K562 (cell line): ENCODE measurements around the gene EVL. TPM values are rescaled to one million over a fixed set of nuclear protein-coding genes. Genes with fewer than 3 reads are reported as not detected.
A peak's percentile ranks its signal among the peaks of the same experiment; 100 is the strongest.

Source experiments
- BDP1 ChIP-seq: IDR thresholded peaks from 3 replicates; pipeline ENCODE4 v1.6.1; 2011; ENCODE audit not compliant: insufficient read length, insufficient read depth
- CHD2 ChIP-seq: IDR thresholded peaks from 2 replicates; pipeline ENCODE4 v1.6.1; 2011; ENCODE audit warnings: low read depth, low read length
- ETS1 ChIP-seq: conservative IDR thresholded peaks from 2 replicates; pipeline ENCODE4 v1.6.1; 2011; ENCODE audit warnings: low read depth, mild to moderate bottlenecking, low read length; ENCODE audit not compliant: control insufficient read depth
- FIP1L1 ChIP-seq: fragments of 200-400 bp; formaldehyde crosslinking; IDR thresholded peaks from 2 replicates; pipeline ENCODE4 v1.6.1; 2018; ENCODE audit warnings: mild to moderate bottlenecking, low read depth, low read length; ENCODE audit not compliant: poor library complexity, severe bottlenecking
- GTF2E2 ChIP-seq: fragments of 200-800 bp; sonication (Bioruptor generic); IDR thresholded peaks from 2 replicates; pipeline ENCODE4 v1.6.1; 2016; ENCODE audit warnings: missing genetic modification characterization, missing compliant biosample characterization
- MECOM ChIP-seq: fragments of 250-450 bp; sonication (Bioruptor Pico); IDR thresholded peaks from 2 replicates; pipeline ENCODE4 v1.8.0; 2022; ENCODE audit warnings: inconsistent platforms
- NCOR1 ChIP-seq: fragments of 450-650 bp; IDR thresholded peaks from 2 replicates; pipeline ENCODE4 v1.6.1; 2016; ENCODE audit warnings: mild to moderate bottlenecking, moderate library complexity
- SETDB1 ChIP-seq: IDR thresholded peaks from one replicate; pipeline ENCODE4 v1.6.1; 2012; ENCODE audit warnings: low read length, control low read depth, inconsistent platforms
- SIN3A ChIP-seq, 2 experiments: fragments of 150-350 bp in 1 of 2; IDR thresholded peaks; 2 replicates each; pipeline ENCODE4 v1.6.1; 2011 to 2016; ENCODE audit warnings: borderline replicate concordance in 2 of 2, low read depth in 2 of 2, low read length in 2 of 2, mild to moderate bottlenecking in 2 of 2, moderate library complexity in 2 of 2; ENCODE audit not compliant: control insufficient read depth in 1 of 2
- SRSF9 ChIP-seq: fragments of 200-400 bp; formaldehyde crosslinking; IDR thresholded peaks from 2 replicates; pipeline ENCODE4 v1.6.1; 2017; ENCODE audit warnings: low read depth, low read length, borderline replicate concordance
- ZFP1 ChIP-seq: fragments of 450-650 bp; formaldehyde crosslinking; IDR thresholded peaks from 2 replicates; pipeline ENCODE4 v1.4.0; 2020; ENCODE audit warnings: mild to moderate bottlenecking, mixed read lengths
- ZNF184 ChIP-seq: sonication (generic); formaldehyde crosslinking; IDR thresholded peaks from 2 replicates; pipeline ENCODE4 v1.5.0; 2020; ENCODE audit warnings: missing genetic modification reagents
- ZNF217 ChIP-seq: sonication (generic); formaldehyde crosslinking; IDR thresholded peaks from 2 replicates; pipeline ENCODE4 v1.8.0; 2022; ENCODE audit warnings: mild to moderate bottlenecking, missing genetic modification reagents
- ZNF239 ChIP-seq: fragments of 250-450 bp; sonication (Bioruptor Pico); IDR thresholded peaks from 2 replicates; pipeline ENCODE4 v1.4.0; 2020; ENCODE audit warnings: mild to moderate bottlenecking
- ZNF444 ChIP-seq: fragments of 250-450 bp; sonication (Bioruptor Pico); IDR thresholded peaks from 2 replicates; pipeline ENCODE4 v1.4.0; 2020; ENCODE audit warnings: mild to moderate bottlenecking, moderate library complexity
- polyA plus RNA-seq, 8 experiments: library from polyadenylated mRNA; depleted of rRNA in 4 of 8; stranded (reverse) in 5 of 8; unstranded in 3 of 8; fragments of >200 nt; fragmentation: Nextera tagmentation in 2 of 8; fragmentation: Illumina TruSeq in 1 of 8; extraction: Ambion mirVana in 2 of 8; extraction: Trizol in 1 of 8; gene quantifications; 2 replicates each; pipeline versions ENCODE4 v1.2.1 to v1.2.3, GENCODE V29; 2011 to 2014; ENCODE audit warnings: inconsistent platforms in 1 of 8, missing spikeins in 1 of 8
- total RNA-seq, 7 experiments: library from RNA; depleted of rRNA in 6 of 7; stranded (reverse); fragments of >200 nt in 6 of 7; fragmentation: Illumina TruSeq in 2 of 7; extraction: Trizol in 2 of 7; gene quantifications; 2 replicates each; pipeline versions ENCODE4 v1.2.1 to v1.2.3, GENCODE V29; 2011 to 2021; ENCODE audit warnings: low replicate concordance in 1 of 7
- TF ChIP-seq, protein P1 (sequence below): sonication (generic); formaldehyde crosslinking; IDR thresholded peaks from 2 replicates; pipeline ENCODE4 v1.8.0; 2022; ENCODE audit warnings: mild to moderate bottlenecking, missing genetic modification reagents
- TF ChIP-seq, protein P2 (sequence below): fragments of 250-450 bp; sonication (Bioruptor Pico); IDR thresholded peaks from 2 replicates; pipeline ENCODE4 v1.4.0; 2020
- TF ChIP-seq, protein P3 (sequence below): fragments of 250-450 bp; sonication (Bioruptor Pico); IDR thresholded peaks from 2 replicates; pipeline ENCODE4 v1.5.0; 2020; ENCODE audit warnings: mild to moderate bottlenecking, borderline replicate concordance

EVL gene
- total and polyA plus RNA-seq, 9 of the 15 experiments (the other 6 are each of a cell fraction or from before 2014, with no cell fraction given): 2.9 to 43.4 (median 23.9) TPM

GRCh38 chr14:100192672-100193416 lies 127.6 kb downstream of the EVL start (continued):
- TF ChIP-seq ETS1: peak; percentile 61; the same call in 1 of the 2 replicates
- TF ChIP-seq, protein P1, sequence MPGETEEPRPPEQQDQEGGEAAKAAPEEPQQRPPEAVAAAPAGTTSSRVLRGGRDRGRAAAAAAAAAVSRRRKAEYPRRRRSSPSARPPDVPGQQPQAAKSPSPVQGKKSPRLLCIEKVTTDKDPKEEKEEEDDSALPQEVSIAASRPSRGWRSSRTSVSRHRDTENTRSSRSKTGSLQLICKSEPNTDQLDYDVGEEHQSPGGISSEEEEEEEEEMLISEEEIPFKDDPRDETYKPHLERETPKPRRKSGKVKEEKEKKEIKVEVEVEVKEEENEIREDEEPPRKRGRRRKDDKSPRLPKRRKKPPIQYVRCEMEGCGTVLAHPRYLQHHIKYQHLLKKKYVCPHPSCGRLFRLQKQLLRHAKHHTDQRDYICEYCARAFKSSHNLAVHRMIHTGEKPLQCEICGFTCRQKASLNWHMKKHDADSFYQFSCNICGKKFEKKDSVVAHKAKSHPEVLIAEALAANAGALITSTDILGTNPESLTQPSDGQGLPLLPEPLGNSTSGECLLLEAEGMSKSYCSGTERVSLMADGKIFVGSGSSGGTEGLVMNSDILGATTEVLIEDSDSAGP (CRISPR knock-in tag): no peak
- TF ChIP-seq NCOR1: no peak
- TF ChIP-seq SETDB1: no peak
- TF ChIP-seq FIP1L1: peak; percentile 42
- TF ChIP-seq SIN3A (IDR thresholded peaks at IDR 0.05; ENCODE audit: borderline replicate concordance in 2 of 2, control insufficient read depth in 1 of 2, low read depth in 2 of 2, low read length in 2 of 2): no peak
- peak; percentile 67 for TF ChIP-seq CHD2
- TF ChIP-seq MECOM (CRISPR knock-in tag): no peak
- TF ChIP-seq SRSF9: no peak
- no peak for TF ChIP-seq BDP1
- no peak for TF ChIP-seq ZNF217 (CRISPR knock-in tag)
- TF ChIP-seq, protein P2, sequence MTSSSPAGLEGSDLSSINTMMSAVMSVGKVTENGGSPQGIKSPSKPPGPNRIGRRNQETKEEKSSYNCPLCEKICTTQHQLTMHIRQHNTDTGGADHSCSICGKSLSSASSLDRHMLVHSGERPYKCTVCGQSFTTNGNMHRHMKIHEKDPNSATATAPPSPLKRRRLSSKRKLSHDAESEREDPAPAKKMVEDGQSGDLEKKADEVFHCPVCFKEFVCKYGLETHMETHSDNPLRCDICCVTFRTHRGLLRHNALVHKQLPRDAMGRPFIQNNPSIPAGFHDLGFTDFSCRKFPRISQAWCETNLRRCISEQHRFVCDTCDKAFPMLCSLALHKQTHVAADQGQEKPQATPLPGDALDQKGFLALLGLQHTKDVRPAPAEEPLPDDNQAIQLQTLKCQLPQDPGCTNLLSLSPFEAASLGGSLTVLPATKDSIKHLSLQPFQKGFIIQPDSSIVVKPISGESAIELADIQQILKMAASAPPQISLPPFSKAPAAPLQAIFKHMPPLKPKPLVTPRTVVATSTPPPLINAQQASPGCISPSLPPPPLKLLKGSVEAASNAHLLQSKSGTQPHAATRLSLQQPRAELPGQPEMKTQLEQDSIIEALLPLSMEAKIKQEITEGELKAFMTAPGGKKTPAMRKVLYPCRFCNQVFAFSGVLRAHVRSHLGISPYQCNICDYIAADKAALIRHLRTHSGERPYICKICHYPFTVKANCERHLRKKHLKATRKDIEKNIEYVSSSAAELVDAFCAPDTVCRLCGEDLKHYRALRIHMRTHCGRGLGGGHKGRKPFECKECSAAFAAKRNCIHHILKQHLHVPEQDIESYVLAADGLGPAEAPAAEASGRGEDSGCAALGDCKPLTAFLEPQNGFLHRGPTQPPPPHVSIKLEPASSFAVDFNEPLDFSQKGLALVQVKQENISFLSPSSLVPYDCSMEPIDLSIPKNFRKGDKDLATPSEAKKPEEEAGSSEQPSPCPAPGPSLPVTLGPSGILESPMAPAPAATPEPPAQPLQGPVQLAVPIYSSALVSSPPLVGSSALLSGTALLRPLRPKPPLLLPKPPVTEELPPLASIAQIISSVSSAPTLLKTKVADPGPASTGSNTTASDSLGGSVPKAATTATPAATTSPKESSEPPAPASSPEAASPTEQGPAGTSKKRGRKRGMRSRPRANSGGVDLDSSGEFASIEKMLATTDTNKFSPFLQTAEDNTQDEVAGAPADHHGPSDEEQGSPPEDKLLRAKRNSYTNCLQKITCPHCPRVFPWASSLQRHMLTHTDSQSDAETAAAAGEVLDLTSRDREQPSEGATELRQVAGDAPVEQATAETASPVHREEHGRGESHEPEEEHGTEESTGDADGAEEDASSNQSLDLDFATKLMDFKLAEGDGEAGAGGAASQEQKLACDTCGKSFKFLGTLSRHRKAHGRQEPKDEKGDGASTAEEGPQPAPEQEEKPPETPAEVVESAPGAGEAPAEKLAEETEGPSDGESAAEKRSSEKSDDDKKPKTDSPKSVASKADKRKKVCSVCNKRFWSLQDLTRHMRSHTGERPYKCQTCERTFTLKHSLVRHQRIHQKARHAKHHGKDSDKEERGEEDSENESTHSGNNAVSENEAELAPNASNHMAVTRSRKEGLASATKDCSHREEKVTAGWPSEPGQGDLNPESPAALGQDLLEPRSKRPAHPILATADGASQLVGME (CRISPR knock-in tag): no peak
- TF ChIP-seq ZFP1 (CRISPR knock-in tag): no peak
- no peak for TF ChIP-seq ZNF184 (CRISPR knock-in tag)
- TF ChIP-seq ZNF444 (CRISPR knock-in tag): no peak
- TF ChIP-seq, protein P3, sequence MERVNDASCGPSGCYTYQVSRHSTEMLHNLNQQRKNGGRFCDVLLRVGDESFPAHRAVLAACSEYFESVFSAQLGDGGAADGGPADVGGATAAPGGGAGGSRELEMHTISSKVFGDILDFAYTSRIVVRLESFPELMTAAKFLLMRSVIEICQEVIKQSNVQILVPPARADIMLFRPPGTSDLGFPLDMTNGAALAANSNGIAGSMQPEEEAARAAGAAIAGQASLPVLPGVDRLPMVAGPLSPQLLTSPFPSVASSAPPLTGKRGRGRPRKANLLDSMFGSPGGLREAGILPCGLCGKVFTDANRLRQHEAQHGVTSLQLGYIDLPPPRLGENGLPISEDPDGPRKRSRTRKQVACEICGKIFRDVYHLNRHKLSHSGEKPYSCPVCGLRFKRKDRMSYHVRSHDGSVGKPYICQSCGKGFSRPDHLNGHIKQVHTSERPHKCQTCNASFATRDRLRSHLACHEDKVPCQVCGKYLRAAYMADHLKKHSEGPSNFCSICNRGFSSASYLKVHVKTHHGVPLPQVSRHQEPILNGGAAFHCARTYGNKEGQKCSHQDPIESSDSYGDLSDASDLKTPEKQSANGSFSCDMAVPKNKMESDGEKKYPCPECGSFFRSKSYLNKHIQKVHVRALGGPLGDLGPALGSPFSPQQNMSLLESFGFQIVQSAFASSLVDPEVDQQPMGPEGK (CRISPR knock-in tag): no peak
- TF ChIP-seq ZNF239 (CRISPR knock-in tag): no peak
- TF ChIP-seq GTF2E2 (tag): no peak
